NCI-H460 (cell line): Measurements from ENCODE around the gene DCBLD1. TPM values are rescaled to one million over a fixed set of nuclear protein-coding genes. Genes with fewer than 3 reads are reported as not detected.
"Not testable (repeated sequence)": the region's sequence is repeated elsewhere in the genome, so short reads cannot be mapped to it uniquely, and the experiment has no call there.

Experiments used
- DNase-seq: peaks from one replicate; pipeline ENCODE4 v3.0.0-alpha.2; 2016; ENCODE audit warnings: low read depth; ENCODE audit errors: extremely low read depth
- polyA plus RNA-seq: library from polyadenylated mRNA; depleted of rRNA; stranded (reverse); fragments of >200 nt; gene quantifications from 2 replicates; pipeline ENCODE4 v1.2.3, GENCODE V29; 2014; cell fraction: nucleus; rRNA removed
- total RNA-seq: library from RNA; depleted of rRNA; stranded (reverse); fragments of >200 nt; shearing (Covaris generic); gene quantifications from 2 replicates; pipeline ENCODE4 v1.2.3, GENCODE V29; 2014; rRNA removed

Gene DCBLD1
- total RNA-seq: 4.5 and 5.6 TPM in 2 replicates
- 9.7 and 10.4 TPM in 2 replicates for polyA plus RNA-seq

GRCh38 chr6:117482240-117483003 is at the start of gene DCBLD1:
TSS of gene DCBLD1 (plus strand) at chr6:117482674. CDS start at chr6:117482782, 108 bp downstream.
- DNase-seq: peak; percentile 46

- peak; percentile 29 for DNase-seq
Observed at GRCh38 chr6:117440706-117441525, 41.6 kb upstream of the DCBLD1 start.

- DNase-seq: peak; percentile 6
Observed at GRCh38 chr6:117441824-117442264, 40.6 kb upstream of the DCBLD1 start.

DNA sequence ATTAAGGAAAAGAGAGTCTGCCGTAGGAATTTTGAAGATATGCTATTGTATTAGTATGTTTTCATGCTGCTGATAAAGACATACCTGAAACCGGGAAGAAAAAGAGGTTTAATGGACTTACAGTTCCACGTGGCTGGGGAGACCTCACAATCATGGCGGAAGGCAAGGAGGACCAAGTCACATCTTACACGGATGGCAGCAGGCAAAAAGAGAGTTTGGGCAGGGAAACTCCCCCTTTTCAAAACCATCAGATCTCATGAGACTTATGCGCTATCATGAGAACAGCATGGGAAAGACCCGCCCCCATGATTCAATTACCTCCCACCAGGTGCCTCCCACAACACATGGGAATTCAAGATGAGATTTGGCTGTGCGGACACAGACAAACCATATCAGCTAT is 40.2 kb upstream of the DCBLD1 start:
- DNase-seq: not testable (repeated sequence)

DNA sequence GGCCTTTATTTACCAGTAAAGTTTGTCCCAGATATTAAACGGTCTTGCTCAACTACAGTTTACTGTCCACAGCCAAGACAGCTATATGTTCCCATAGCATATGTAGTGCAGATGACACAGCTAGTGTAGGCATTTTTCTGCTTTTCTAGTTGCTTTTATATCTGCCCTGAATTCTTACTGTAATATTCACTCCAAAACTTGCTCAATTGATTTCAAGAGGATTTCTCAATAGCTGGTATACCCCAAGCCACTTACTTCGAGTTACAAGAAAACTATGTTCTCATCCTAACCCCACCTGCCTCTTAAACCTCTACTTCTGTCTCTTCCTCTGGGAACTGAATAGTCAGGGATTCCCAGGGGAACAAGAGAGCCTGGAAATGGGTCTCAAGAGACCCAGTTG is 37.9 kb upstream of the DCBLD1 start:
- no peak for DNase-seq

- no peak for DNase-seq
Observed at GRCh38 chr6:117446861-117447260, 35.6 kb upstream of the DCBLD1 start.

DNA sequence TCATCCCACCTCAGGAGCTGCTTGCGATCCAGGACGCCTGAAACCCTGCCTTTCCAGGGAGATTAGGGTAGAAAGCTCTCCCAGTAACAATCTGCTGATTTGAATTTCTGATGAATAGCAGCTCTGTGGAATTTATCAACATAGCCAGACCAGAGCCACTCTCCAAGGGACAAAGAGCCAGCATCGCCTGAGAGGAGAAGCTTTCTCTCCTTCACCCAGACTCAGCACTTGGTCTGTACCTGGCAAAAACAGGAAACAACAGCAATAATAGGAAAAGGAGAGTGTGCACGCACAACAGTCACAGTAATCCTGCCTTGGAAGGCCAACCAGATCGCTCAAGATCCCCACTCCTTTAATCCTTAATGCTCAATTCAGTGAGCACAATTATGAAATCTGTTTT is 34.5 kb upstream of the DCBLD1 start:
- DNase-seq: no peak

DNA sequence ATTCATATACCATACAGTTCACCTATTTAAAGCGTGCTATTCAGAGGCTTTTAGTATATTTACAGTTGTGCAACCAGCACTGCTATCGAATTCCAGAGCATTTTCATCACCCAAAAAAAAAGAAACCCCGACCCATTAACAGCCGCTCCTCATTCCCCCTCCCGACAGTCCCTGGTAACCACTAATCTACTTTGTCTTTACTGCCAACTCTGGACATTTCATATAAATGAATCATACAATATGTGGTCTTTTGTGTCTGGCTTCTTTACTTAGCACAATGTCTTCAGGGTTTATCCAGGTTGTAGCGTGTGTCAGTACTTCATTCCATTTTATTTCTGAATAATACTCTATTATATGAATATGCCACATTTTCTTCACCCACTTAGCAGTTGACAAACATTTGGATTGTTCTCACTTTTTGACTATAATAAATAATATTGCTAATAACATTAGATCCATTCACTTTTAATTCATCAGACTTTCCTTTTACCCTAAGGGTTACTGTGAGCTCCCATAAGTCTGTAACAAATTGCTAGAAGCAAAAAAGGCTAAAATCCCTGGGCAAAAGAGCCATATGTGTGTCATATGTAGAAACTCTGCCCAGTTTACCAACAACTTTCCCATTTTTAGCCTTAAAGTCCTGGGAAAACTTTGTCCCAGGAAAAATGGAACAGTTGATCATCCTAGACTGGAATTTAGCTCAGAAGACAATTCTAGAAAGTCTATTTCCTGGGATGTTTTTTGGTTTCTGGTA is 33.6 kb upstream of the DCBLD1 start:
- no peak for DNase-seq

- peak; percentile 28 for DNase-seq
Observed at GRCh38 chr6:117449549-117450439, 32.7 kb upstream of the DCBLD1 start.

DNA sequence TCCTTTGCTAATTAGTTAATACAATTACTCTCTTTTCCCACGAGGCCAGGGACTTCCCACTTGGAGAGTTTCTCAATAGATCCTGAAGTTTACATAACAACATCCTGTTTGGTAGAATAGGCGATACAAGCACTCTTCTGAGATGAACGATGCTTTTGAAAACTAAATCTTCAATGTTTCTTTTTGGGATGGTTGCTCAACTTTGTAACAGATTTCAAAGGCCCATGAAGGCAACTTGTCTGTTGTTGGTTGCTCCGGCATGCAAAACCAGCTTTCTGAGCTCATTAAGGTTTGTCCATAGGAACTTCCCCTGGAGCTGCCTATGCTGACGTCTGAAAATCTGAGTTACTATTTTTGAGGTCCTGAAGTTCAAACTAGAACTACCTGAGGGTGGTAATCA is 30.8 kb upstream of the DCBLD1 start:
- DNase-seq: no peak

- DNase-seq: no peak
Observed at GRCh38 chr6:117456250-117456649, 26.2 kb upstream of the DCBLD1 start.

- DNase-seq: no peak
Observed at GRCh38 chr6:117456998-117457397, 25.5 kb upstream of the DCBLD1 start.

GRCh38 chr6:117459204-117459944 is 23.1 kb upstream of the DCBLD1 start:
- DNase-seq: no peak

GRCh38 chr6:117463762-117464665 is 18.5 kb upstream of the DCBLD1 start:
- DNase-seq: no peak

DNA sequence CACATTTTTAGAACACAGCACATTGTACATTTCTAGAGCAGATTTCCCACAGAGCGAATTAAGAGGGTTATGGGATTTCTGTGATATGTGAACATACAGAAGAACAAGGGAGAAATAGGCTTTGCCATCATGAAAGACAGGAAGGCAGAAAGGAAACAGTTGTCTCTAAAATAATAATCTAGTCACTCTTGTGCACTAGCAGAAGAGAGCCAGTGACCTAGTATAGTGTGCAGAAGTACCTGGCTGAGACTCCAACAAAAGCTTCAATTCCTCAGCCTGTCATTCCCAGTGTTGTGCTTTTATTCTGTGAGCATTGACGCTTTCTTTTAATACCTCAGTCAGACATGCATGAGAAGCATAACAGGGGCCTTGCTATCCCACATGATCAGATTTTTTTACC is 17.8 kb upstream of the DCBLD1 start:
- DNase-seq: no peak

GRCh38 chr6:117465691-117466090 is 16.8 kb upstream of the DCBLD1 start:
- DNase-seq: no peak

DNA sequence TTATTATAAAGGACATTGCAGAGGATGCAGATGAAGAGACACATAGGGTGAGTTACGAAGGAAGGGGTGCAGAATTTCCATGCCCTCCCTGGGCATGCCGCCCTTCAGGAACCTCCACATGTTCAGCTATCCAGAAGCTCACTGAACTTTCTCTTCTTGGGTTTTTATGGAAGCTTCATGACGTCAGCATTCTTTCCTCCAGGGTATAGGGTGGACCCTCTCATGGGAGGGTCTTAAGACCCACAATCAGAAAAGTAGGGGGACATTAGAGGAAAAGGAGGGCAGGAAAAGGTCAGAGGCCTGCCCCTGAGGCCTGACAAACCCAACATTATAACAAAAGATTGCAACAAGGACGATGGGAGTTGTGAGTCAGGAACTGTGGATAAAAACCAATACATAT is 14.6 kb upstream of the DCBLD1 start:
- no peak for DNase-seq

DNA sequence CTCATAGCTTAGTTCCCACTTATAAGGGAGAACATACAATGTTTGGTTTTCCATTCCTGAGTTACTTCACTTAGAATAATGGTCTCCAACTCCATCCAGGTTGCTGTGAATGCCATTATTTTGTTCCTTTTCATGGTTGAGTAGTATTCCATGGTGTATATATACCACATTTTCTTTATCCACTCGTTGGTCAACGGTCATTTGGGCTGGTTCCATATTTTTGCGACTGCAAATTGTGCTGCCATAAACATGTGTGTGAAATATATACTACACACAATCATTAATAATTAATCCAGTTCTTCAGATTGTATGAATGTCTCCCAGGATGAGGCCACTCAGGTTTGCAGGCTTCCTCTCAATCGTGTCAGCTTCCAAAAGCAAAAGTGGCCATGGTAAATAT is 13.9 kb upstream of the DCBLD1 start:
- DNase-seq: not testable (repeated sequence)
